ENCODE data around the gene PPWD1. TPM values are rescaled to one million over a fixed set of nuclear protein-coding genes. Genes with fewer than 3 reads are reported as not detected.

PPWD1 gene
- total and polyA plus RNA-seq, 2 donors, result 17.3 to 127 TPM

Small RNA genes within 50 kb of the gene (small RNA-seq; reads per million reads assigned to genes)
- gene RNU6-540P, result not detected

Other genes with a start within 250 kb of the PPWD1 start
- 23.1 TPM for gene ADAMTS6, start 81.4 kb upstream of the PPWD1 start, total RNA-seq
- gene ADAMTS6, start 81.4 kb upstream of the PPWD1 start, polyA plus RNA-seq, result 2.6 TPM
- gene CENPK, start 128 bp upstream of the PPWD1 start, total RNA-seq, result 40.4 TPM
- 1.4 TPM for gene CENPK, start 128 bp upstream of the PPWD1 start, polyA plus RNA-seq
- gene TRIM23, start 61.0 kb downstream of the PPWD1 start, total RNA-seq, result 43.7 TPM
- gene TRIM23, start 61.0 kb downstream of the PPWD1 start, polyA plus RNA-seq, result 10.8 TPM
- 9.9 TPM for gene SHLD3, start 61.7 kb downstream of the PPWD1 start, total RNA-seq
- 1.7 TPM for gene SHLD3, start 61.7 kb downstream of the PPWD1 start, polyA plus RNA-seq
- gene TRAPPC13, start 61.7 kb downstream of the PPWD1 start, total RNA-seq, result 50.0 TPM
- gene TRAPPC13, start 61.7 kb downstream of the PPWD1 start, polyA plus RNA-seq, result 15.9 TPM
- 11.5 TPM for gene SGTB, start 158.8 kb downstream of the PPWD1 start, total RNA-seq
- 4.0 TPM for gene SGTB, start 158.8 kb downstream of the PPWD1 start, polyA plus RNA-seq
- 16.0 TPM for gene NLN, start 158.9 kb downstream of the PPWD1 start, total RNA-seq
- gene NLN, start 158.9 kb downstream of the PPWD1 start, polyA plus RNA-seq, result 4.4 TPM